Dedifferentiated amniotic fluid mesenchymal stem cell (primary cell): ENCODE data around the gene LDB1.
A peak's percentile ranks its signal among the peaks of the same experiment; 100 is the strongest.

Source experiments
- DNase-seq: peaks from one replicate; pipeline ENCODE4 v3.0.0-alpha.2; 2016; ENCODE audit errors: extremely low spot score

LDB1 gene

DNA sequence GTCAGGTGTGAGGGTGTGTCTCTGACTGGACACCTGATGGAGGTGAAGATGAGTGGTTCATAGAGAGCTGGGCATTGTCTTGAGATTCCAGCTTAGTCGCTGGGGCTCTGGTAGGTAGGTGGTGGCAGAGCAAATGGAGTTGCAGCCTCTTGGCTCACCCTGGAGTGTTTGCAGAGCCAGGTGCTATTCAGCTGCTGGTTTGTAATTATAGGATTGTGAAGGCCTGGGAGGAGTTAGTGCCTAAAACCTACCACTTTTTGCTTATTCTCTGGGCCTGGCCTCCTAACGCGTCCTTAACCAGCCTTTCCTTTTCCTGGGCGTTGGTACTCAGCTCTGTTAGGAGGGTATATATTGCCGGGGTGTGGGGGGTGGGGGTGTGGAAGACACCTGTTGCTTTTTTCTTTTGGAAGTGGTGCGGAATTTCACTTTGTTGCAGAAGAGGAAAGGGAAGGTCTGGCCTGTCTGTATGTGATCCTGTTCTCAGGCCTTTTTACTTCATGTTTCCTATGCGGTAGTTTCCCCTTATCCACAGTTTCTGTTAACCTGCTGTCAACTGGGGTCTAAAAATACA is 15.9 kb upstream of the LDB1 start:
- DNase-seq = no peak

DNA sequence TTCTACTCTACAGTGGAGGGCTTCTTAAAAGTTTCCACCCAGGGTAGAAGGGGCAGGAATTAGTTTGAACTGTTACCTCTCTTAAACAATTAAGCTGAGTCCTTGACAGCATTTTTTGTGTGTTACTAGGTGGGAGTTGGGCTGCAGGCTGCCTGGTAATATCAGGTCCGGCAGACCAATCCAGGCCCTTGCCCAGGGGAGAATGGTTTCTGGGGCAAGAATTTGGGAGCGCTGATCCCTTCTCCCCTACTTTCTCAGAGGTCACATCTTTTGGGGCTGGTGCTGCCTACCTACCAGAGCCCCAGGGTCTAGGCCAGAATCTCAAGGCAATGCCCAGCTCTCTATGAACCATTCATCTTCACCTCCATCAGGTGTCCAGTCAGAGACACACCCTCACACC is 14.2 kb upstream of the LDB1 start:
- no peak for DNase-seq

DNA sequence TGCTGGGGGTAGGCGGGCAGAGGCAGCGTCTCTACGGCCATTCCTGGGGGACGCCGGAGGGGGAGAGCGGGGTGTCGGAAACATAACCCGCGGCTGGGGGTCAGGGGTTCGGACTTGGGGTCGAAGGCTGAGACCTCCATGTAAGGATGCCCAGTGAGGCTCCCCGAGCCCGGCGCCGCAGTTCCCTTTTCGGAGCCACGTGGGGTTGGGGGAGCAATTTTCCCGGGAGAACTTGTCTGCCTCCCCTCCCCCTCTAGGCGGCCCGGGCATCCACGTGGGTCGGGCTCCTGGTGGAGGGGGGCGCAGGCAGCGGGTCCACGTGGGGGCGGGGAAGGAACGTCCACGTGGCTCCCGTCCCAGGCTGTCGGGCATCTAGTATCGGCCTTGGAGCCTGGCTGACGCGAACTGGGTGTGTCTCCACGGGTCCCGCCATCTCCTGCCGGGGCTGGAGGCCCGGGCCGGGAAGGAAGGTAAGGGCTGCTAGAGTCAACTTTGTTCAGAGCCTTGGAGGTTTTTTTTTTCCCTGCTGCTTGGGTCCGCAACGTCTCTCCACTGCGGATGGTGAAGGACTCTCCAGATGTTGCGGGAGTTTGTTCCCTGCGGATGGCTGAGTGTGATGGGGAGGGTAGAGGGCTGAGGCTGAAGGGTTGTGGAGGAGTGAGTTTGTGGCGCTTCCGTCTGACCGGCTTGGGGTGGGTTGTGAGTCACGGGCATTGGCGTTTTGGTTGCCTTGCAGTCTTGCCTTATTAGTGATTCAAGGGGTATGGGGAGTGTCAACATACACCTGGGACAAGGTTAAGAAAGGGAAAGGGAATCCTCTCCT is 13.4 kb upstream of the LDB1 start:
- DNase-seq = peak; percentile 72

DNA sequence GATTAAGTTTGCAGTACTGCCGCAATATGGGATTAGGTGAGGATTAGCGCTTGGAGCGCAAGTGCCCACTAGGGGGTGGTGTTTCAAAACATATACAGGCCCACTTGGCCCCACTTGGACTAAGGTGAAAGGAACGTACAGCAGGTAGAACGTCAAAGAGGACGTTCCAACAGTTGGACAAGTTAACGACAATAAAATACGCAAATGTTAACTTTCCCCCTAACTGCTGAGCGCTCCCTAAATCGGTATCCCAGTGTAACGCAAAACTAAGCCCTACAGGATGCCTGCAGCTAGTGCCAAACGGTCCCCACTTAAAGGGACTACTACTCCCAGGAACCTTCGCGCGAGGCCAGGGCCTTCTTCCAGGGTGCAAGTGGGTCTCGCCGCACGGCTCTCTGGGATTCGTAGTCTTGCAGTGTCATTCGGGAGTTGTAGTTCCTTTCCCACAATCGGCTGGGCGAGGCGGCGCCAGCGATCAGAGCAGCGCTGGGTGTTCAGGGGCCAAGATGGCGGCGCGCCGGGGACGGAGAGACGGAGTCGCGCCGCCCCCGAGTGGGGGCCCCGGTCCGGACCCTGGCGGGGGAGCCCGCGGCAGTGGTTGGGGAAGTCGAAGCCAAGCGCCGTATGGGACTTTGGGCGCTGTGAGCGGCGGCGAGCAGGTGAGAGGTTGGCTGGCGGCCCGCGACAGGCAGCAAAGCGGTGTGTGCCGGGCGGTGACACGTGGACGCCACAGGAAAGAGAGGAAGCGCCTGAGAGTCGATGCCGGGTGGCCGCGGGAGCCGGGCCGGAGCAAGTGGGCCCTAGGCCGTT is 12.6 kb upstream of the LDB1 start, which contains the start of gene PPRC1:
Gene PPRC1 (plus strand): TSS at position 478 of the 810 bp plus-strand sequence. CDS start 29 bp downstream, at position 507.
- DNase-seq = peak; percentile 99

DNA sequence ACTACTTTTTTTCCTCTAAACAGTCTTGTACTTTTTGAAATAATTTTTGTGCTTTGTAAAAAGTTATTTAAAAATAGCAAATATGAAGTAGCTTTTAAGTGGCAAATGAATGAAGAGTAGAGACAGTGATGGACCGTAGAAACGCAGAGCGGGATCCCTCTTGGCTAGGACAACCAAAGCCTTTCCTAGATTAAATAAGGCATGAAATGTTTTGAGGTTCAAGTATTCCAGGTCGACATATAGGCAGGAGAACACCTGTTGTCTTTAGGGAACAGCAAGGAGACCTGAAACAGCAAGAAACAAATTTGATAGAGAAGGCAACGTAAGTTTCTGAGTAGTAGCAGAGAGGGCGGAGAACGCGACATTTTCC is 12.0 kb upstream of the LDB1 start:
- no peak for DNase-seq

DNA sequence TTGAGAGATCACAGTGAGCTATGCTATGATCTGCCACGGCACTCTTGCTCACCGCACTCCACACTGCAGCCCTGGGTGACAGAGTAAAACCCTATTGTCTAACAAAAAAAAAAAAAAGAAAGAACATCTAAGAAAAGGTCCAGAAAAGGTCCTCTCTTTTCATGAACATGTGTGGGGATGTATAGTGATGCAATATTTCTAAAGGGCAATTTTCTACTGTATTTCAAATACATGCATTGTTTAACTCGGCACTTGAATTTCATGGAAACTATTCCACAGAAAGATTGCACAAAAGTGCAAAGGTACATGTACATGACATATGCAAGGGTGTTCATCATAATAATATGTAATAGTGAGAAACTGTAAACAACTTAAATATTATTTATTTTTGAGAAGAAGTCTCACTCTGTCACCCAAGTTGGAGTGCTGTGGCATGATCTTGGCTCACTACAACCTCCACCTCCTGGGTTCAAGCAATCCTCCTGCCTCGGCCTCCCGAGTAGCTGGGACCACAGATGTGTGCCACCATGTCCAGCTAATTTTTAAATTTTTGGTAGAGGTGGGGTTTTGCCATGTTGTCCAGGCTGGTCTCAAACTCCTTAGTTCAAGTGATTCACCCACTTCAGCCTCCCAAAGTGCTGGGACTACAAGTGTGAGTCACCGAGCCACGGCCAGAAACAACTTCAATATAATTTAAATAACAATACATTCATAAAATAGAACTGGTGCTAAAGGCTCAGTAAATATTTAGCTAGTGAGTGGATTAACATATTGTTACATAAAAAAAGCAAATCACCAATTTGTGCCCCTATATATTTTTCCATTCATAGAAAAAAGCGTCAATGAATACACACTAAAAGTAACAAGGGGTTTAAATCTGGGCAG is 11.4 kb upstream of the LDB1 start:
- DNase-seq = no peak

DNA sequence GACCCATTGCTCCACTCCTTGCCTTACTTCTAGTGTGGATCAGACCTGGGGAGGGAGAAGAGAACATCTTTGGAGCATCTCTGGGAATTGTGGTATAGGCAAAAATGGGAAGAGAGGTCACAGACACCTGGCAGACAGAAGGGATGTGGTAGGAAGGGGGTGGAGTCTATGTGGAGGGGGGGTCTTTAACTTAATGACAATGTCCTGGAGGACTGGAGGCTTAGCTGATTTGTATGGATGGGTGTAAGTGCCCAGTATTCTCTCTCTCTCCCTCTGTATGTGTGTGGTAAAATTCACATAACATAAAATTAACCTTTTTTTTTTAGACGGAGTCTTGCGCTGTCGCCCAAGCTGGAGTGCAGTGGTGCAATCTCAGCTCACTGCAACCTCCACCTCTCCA is 3.1 kb upstream of the LDB1 start:
- no peak for DNase-seq

DNA sequence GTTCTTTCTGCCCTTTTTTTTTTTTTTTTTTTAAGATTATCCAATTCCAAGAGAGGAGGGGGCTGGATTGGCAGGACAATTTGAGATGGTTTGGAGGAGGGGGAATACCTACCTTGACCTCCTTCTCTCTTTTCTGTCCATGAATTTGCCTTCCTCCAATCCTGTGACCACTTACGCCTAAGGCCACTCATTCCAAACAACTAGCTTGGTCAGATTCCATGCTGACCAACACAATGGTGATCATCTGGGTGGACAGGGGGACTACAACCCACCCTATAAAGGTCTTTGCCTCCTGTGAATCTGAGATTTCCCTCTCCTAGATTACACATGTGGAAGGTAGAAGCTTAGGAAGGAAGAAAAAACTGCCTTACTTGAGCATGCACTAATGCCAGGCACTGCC is 2.3 kb upstream of the LDB1 start:
- no peak for DNase-seq

DNA sequence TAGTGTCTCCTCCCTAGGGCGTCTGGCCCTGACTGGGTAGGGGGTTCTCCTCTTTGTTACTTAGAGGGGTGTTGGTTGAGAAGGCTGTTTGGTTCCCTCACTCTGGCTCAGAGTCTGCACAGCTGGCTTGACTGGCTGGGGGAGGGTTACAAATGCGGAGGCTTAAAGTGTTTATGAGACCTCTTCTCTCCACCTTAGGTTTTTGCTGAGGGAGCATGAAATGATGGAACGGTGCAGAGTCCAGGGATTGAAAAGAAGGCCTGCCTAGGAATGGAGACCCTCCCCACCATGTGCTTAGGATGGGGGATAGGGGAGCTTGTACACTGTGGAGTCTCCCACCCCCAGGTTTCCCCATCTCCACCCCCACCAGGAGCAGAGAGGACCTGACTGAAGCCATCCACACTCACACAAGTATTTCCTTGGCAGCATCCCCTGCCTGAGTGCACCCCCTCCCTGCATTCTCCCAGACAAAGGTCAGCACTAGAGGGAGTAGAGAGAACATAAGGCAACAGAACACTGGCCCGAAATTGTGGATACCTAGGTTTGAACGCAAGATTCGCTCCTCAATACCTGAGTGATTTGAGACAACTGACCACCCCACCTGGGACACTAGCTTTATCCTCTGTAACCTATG is 1.7 kb upstream of the LDB1 start:
- no peak for DNase-seq

DNA sequence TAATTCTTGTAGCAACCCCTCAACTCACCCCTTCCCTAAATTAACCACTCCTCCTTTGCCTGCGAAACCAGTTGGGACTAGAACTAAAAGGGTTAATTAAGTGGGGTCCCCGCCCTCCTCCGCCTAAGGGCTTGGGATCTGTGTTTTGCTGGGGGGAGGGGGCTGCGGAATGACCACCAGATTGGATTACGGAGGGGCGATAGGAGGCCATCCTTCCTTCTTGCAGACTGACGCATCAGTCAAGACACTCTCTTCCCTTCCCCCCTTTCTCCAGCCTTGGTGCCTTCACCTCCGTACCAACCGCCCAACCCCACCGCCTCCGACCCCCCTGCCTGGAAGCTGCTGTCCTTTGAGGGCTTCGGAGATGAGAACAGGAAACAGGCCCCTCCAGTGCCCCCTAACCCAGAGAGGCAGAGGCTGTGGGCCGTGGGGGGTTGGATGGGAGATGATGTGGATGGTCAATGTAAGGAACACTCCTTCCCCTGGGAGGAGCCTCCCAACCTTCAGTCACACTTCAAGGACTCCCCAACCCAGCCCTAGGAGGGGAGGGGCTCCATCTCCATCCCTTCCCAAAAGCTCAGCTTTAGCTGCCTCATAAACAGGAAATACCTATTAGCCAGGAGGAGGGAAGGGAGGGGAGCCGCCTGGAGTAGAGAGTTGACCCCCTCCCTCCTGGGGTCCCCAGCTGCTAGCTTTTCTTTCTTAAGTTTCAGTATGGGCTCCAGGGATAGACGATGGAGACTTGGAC is 997 bp upstream of the LDB1 start:
- DNase-seq = peak; percentile 42

DNA sequence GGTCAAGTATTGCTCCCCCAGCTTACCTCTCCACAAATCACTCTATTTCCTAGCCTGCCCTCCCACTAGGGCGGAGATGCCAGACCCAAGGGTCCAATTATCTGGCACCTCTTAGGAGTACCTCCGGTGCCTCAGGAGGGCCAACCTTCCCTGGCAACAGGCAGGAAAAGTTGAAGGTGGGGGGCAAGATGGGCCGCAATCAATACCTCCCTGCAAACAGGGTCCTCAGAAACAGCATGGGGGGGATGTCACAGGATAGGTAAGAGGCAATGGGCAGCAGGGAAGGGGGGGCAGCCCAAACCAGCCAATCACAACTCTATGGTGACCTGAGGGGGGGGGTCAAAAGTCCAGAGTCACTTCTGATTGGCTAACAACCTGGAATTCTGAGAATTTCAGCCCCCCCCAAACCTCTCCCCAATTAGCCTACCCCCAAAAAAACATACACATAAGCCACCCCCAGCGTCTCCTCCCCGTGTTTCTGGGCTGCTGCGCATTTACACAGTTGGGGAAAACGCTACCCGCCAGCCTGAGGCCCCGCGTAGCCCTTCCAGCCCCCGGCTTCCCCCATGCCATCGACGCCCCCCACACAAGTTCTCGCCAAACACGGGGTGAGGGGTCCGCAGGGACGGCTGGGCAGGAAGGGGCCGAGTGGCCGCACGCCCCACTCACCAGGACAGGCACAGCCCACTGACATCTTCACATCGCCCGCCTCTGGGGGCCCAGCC is 589 bp downstream of the LDB1 start:
- peak; percentile 47 for DNase-seq

DNA sequence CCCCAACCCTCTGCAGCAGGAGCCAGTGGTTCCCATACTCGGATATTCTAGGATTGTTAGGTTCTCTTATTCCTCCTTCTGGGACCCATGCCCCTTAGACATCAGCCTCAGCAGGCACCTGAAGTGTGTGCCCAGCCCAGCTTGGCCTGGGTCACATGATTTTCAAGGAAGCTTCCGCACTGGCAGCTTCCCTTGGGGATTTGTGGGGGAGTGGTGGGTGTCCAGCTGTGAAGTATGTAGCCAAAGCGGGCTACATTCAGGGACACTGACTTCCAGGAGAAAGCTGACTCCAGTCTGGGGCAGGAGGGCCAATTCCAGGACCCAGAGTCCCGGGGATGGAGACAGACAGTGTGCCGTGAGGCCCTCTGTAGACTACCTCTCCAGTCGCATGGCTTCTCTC is 1.3 kb downstream of the LDB1 start:
- no peak for DNase-seq

DNA sequence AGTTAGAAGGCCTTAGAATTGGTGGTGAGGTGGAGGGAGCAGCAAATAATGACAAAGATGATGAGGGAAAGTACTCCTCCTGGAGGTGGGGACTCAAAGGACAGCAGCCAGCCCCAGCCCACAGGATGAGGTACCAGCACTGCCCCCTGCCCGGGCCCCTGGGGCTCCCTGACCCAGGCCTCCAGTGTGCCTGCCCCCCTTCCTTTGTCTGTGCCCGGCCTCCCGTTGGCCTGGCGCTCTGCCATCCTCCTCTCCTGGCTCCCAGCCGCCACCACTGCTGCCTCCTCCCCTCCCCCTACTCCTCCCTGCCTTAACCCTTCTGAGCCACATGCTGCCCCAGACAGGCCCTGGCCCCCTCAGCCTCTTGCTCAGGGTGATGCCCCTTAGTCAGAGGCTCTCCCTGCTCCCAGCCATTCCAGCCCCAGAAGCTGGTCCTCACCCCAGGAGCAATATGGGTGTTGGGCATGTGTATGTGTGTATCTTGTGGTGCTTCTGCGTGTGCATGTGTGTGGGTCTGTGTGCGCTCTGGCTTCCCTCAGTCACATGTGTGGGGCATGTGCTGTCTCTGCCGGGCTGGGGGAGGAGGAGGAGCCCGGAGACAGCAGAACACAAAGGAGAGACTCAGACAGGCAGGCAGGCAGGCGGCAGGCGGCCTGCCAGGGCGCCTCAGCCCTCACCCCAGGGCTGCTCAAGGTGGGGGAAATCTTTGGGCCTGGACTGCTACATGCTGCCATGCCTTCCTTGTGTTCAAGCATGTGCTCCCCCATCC is 2.6 kb downstream of the LDB1 start:
- DNase-seq = peak; percentile 73

DNA sequence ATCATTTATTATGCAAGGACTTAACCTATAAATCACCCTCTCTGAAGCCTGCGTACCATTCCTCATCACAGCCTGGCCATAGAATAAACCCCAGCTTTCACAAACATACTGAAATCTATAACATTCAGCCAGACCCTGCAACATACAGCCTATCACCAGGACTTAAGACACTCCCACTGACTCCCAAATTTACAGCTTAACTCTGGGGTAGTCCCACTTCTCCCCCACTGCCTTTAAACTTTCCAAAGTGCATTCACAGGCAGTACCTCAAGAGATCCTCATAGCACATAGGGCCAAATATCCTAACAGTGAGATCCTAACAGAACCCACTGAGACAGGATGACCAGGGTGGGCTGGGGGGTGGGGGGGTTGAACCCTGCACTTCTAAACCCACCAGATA is 3.5 kb downstream of the LDB1 start:
- no peak for DNase-seq

DNA sequence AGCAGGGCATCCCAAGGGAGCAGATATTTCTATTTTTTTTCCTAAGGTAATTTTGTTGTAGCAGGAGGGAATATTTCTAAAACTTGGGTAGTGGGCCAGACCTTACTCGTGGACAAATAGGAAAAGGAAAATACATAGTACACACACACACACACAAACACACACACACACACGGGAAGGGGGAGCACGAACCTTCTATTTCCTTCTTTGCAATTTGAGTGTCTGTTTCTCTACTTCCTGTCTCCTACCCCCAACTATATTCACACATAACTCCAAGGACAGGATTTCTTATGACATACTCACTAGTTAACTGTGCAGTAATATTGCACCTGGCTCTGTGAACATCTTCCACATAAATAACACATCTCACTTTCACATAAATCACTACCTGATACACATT is 4.4 kb downstream of the LDB1 start:
- no peak for DNase-seq

DNA sequence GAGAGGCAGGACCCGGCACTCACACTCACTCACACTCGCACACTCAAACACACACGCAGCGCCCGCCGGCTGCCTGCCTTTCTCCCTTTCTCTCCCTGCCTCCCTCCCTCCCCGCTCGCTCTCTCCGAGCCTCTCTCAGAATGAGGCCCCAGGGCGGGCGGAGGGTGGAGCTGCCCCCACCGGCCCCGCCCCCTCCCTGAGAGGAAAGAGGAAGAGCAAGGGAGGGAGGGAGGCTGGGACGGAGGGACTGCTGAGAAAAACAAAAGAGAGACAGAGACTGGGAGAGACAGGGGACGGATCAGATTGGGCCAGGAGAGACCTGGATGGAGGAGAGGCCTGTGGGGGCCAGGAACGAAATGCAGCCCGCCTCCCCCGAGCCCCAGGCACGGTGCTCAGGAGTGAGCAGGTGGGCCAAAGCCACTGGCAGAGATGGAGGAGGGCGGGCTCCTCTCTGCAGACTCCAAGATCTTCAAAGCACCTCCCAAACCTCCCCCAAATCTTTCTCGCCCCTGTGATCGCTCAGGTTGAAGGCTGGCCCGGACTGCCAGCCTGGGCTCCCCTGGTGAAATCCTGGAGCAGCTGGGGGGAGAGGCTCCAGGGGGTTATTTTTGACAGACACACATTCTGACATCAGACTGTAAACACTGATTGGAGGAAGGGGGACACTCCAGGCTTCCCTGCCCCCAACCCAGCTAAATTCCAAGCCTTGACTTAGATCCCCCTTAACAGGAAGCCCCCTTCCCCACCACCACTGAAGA is 5.1 kb downstream of the LDB1 start:
- peak; percentile 81 for DNase-seq

DNA sequence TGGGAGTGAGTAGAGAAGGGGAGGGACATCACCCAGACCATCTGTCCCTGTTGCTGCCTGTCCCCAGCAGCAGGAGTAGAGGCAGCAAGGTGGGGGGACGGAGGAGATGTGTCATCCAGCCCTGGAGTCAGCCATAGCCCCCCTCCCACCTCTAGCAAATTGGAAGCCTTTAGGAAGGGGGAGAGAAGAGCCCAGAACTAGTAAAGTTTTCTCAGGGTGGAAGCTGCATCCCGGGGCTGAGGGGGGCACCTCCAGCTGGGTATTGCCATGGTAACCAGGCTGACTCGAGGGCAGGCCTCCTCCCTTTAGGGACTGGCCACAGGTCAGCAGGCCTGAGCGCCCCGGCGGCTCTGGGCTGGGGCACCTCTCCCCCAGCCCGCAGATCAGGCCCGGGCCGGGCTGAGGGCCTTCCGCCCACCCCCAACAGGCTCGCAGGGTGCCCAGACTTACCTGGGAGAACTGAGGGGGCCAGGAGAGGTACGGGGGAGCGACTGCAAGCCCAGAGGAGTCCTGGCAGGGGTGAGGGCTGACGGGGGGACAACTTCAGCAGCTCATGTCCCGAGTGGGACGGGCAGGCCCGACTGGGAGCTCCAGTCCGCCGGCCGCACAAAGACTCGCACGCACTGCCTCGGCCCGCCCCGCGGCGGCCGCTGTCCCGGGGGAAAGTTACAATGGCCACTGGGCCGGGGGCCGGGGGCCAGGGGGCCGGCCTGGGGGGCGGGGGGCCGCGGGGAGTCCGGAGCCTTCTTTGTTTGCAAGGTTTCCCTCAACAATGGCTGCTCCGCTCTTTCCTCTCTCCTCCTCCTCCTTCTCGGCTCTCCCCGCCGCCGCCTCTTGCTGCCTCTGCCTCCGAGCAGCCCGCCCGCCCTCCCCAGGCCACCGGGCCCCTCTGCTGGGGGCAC is 6.0 kb downstream of the LDB1 start:
- DNase-seq = no peak
